Measurements from ENCODE around the gene ASB1.

GRCh38 chr2:238456449-238456848 lies 29.7 kb downstream of the ASB1 start:
- TF ChIP-seq, protein P1, sequence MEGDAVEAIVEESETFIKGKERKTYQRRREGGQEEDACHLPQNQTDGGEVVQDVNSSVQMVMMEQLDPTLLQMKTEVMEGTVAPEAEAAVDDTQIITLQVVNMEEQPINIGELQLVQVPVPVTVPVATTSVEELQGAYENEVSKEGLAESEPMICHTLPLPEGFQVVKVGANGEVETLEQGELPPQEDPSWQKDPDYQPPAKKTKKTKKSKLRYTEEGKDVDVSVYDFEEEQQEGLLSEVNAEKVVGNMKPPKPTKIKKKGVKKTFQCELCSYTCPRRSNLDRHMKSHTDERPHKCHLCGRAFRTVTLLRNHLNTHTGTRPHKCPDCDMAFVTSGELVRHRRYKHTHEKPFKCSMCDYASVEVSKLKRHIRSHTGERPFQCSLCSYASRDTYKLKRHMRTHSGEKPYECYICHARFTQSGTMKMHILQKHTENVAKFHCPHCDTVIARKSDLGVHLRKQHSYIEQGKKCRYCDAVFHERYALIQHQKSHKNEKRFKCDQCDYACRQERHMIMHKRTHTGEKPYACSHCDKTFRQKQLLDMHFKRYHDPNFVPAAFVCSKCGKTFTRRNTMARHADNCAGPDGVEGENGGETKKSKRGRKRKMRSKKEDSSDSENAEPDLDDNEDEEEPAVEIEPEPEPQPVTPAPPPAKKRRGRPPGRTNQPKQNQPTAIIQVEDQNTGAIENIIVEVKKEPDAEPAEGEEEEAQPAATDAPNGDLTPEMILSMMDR (IDR thresholded peaks at IDR 0.05): no peak
- TF ChIP-seq EP300 (IDR thresholded peaks at IDR 0.05) (no peak), POLR2A (IDR thresholded peaks at IDR 0.05) (no peak)
